HepG2 (cell line): ENCODE results near the gene BCL2L13. TPM values are rescaled to one million over a fixed set of nuclear protein-coding genes. Genes with fewer than 3 reads are reported as not detected.

ENCODE experiments used
- ARID5B ChIP-seq: IDR thresholded peaks from 2 replicates; pipeline ENCODE4 v1.4.0; 2020; ENCODE audit warnings: mild to moderate bottlenecking, missing genetic modification reagents
- BCL6 ChIP-seq: IDR thresholded peaks from 2 replicates; pipeline ENCODE4 v1.6.1; 2016; ENCODE audit warnings: missing genetic modification reagents, missing compliant biosample characterization
- CEBPG ChIP-seq: IDR thresholded peaks from 2 replicates; pipeline ENCODE4 v1.6.1; 2016
- CREM ChIP-seq, 2 experiments: sonication (generic) in 1 of 2; formaldehyde crosslinking in 1 of 2; IDR thresholded peaks; 2 replicates each; pipeline versions ENCODE4 v1.4.0 to v1.6.1; 2016 to 2020; ENCODE audit warnings: antibody characterized with exemption in 1 of 2, mild to moderate bottlenecking in 1 of 2, missing genetic modification reagents in 1 of 2
- HES4 ChIP-seq: sonication (generic); formaldehyde crosslinking; IDR thresholded peaks from 2 replicates; pipeline ENCODE4 v1.9.0; 2021; ENCODE audit warnings: mild to moderate bottlenecking, missing genetic modification reagents, borderline replicate concordance
- HMG20A ChIP-seq: IDR thresholded peaks from 2 replicates; pipeline ENCODE4 v1.6.1; 2016; ENCODE audit warnings: borderline replicate concordance
- HMGXB3 ChIP-seq: sonication (generic); formaldehyde crosslinking; IDR thresholded peaks from 2 replicates; pipeline ENCODE4 v1.4.0; 2020; ENCODE audit warnings: missing genetic modification reagents, borderline replicate concordance
- JUND ChIP-seq: sonication (generic); formaldehyde crosslinking; IDR thresholded peaks from 2 replicates; pipeline ENCODE4 v1.8.0; 2022; ENCODE audit warnings: mild to moderate bottlenecking, missing genetic modification reagents
- MAFF ChIP-seq: IDR thresholded peaks from 2 replicates; pipeline ENCODE4 v1.6.1; 2011; ENCODE audit warnings: low read depth, low read length, improper control_type of control experiment
- MED1 ChIP-seq: sonication (generic); formaldehyde crosslinking; IDR thresholded peaks from 2 replicates; pipeline ENCODE4 v1.4.0; 2020; ENCODE audit warnings: missing genetic modification reagents
- MIXL1 ChIP-seq: IDR thresholded peaks from 2 replicates; pipeline ENCODE4 v1.6.1; 2016
- NKX3-1 ChIP-seq: sonication (generic); formaldehyde crosslinking; IDR thresholded peaks from 2 replicates; pipeline ENCODE4 v1.5.0; 2020; ENCODE audit warnings: missing genetic modification reagents
- PATZ1 ChIP-seq: sonication (generic); formaldehyde crosslinking; IDR thresholded peaks from 2 replicates; pipeline ENCODE4 v1.4.0; 2020; ENCODE audit warnings: missing genetic modification reagents
- SSRP1 ChIP-seq: IDR thresholded peaks from 2 replicates; pipeline ENCODE4 v1.6.1; 2016; ENCODE audit warnings: control low read depth
- ZFX ChIP-seq: sonication (generic); formaldehyde crosslinking; IDR thresholded peaks from 2 replicates; pipeline ENCODE4 v1.4.0; 2020; ENCODE audit warnings: mild to moderate bottlenecking, low read depth, missing genetic modification reagents, moderate library complexity
- ZMAT3 ChIP-seq: sonication (generic); formaldehyde crosslinking; conservative IDR thresholded peaks from 2 replicates; pipeline ENCODE4 v1.7.0; 2021; ENCODE audit warnings: missing genetic modification reagents
- ZNF17 ChIP-seq: sonication (generic); formaldehyde crosslinking; IDR thresholded peaks from 2 replicates; pipeline ENCODE4 v1.5.0; 2020; ENCODE audit warnings: mild to moderate bottlenecking, missing genetic modification reagents
- ZNF225 ChIP-seq: sonication (generic); formaldehyde crosslinking; IDR thresholded peaks from 2 replicates; pipeline ENCODE4 v1.4.0; 2020; ENCODE audit warnings: mild to moderate bottlenecking, missing genetic modification reagents
- ZNF251 ChIP-seq: sonication (generic); formaldehyde crosslinking; IDR thresholded peaks from 2 replicates; pipeline ENCODE4 v1.9.0; 2021; ENCODE audit warnings: mild to moderate bottlenecking, missing genetic modification reagents
- ZNF367 ChIP-seq: sonication (generic); formaldehyde crosslinking; IDR thresholded peaks from 2 replicates; pipeline ENCODE4 v1.4.0; 2020; ENCODE audit warnings: missing genetic modification reagents, borderline replicate concordance
- ZNF768 ChIP-seq: sonication (generic); formaldehyde crosslinking; IDR thresholded peaks from 2 replicates; pipeline ENCODE4 v1.4.0; 2020; ENCODE audit warnings: missing genetic modification reagents
- polyA plus RNA-seq, 8 experiments: library from polyadenylated mRNA; depleted of rRNA in 3 of 8; stranded (reverse) in 7 of 8; unstranded in 1 of 8; fragments of >200 nt; fragmentation: Illumina TruSeq in 4 of 8; extraction: Trizol in 4 of 8; gene quantifications; 2 replicates each; pipeline versions ENCODE4 v1.2.1 to v1.2.3, GENCODE V29; 2011 to 2016; ENCODE audit warnings: low read depth in 4 of 8, missing spikeins in 1 of 8, mixed read lengths in 1 of 8; ENCODE audit not compliant: insufficient read depth in 1 of 8
- total RNA-seq, 5 experiments: library from RNA; depleted of rRNA; stranded (reverse); fragments of >200 nt; fragmentation: Illumina TruSeq; extraction: Trizol; gene quantifications; 2 replicates each; pipeline ENCODE4 v1.2.3, GENCODE V29; 2016; ENCODE audit warnings: low read depth in 1 of 5

BCL2L13 gene
- total and polyA plus RNA-seq, 2 of the 13 experiments (the other 11 are each of a cell fraction or from before 2014, with no cell fraction given): 13.5 to 14.6 TPM

GRCh38 chr22:17633217-17633997 lies 5.2 kb upstream of the BCL2L13 start (continued):
- TF ChIP-seq PATZ1 (CRISPR knock-in tag) (no peak), BCL6 (no peak), ZNF251 (CRISPR knock-in tag) (no peak), JUND (CRISPR knock-in tag) (0 out of 2 replicates have a peak, but pooled peaks have one; percentile 33), CREM (IDR thresholded peaks at IDR 0.05) (0 out of 2 replicates have a peak, but pooled peaks have one; percentile 17), CREM (CRISPR knock-in tag; IDR thresholded peaks at IDR 0.05) (no peak), ZNF225 (CRISPR knock-in tag) (no peak), ZNF17 (CRISPR knock-in tag) (no peak), HMGXB3 (CRISPR knock-in tag) (0 out of 2 replicates have a peak, but pooled peaks have one; percentile 20), ZNF768 (no peak), ARID5B (CRISPR knock-in tag) (peak; percentile 40), CEBPG (CRISPR knock-in tag) (no peak), ZNF367 (CRISPR knock-in tag) (no peak), HMG20A (0 out of 2 replicates have a peak, but pooled peaks have one; percentile 14), MAFF (peak; percentile 70), MED1 (0 out of 2 replicates have a peak, but pooled peaks have one; percentile 23), SSRP1 (CRISPR knock-in tag) (no peak), NKX3-1 (CRISPR knock-in tag) (peak; percentile 26; the same call in 1 of the 2 replicates), ZFX (CRISPR knock-in tag) (peak; percentile 39; the same call in 1 of the 2 replicates), HES4 (CRISPR knock-in tag) (no peak), ZMAT3 (CRISPR knock-in tag) (0 out of 2 replicates have a peak, but pooled peaks have one; percentile 28), MIXL1 (CRISPR knock-in tag) (no peak)
